GM21515 (cell line): ENCODE results near the gene ZNF490.
"Not testable (repeated sequence)": the region's sequence is repeated elsewhere in the genome, so short reads cannot be mapped to it uniquely, and the experiment has no call there.

ENCODE experiments used
- ATAC-seq: cut with Tn5 transposase; IDR thresholded peaks from one replicate; pipeline ENCODE4 v1.9.1; 2021; ENCODE audit not compliant: unreplicated experiment

ZNF490 gene

GRCh38 chr19:12623361-12624031, 12.9 kb upstream of the ZNF490 start:
- ATAC-seq: no peak

GRCh38 chr19:12621253-12622024, 10.8 kb upstream of the ZNF490 start:
- not testable (repeated sequence) for ATAC-seq

GRCh38 chr19:12617646-12618045, 7.0 kb upstream of the ZNF490 start:
- no peak for ATAC-seq

GRCh38 chr19:12611361-12611699, 717 bp upstream of the ZNF490 start:
- no peak for ATAC-seq

GRCh38 chr19:12607631-12608030, 3.0 kb downstream of the ZNF490 start:
- ATAC-seq: no peak

- ATAC-seq: no peak
These were observed 3.8 kb downstream of the ZNF490 start for GRCh38 chr19:12606796-12607195.

- ATAC-seq: peak; percentile 52
These were observed 6.9 kb downstream of the ZNF490 start for GRCh38 chr19:12603714-12604113.

- ATAC-seq: no peak
These were observed 13.0 kb downstream of the ZNF490 start for GRCh38 chr19:12597594-12597993.

- no peak for ATAC-seq
These were observed 13.6 kb downstream of the ZNF490 start for GRCh38 chr19:12596927-12597548.

- no peak for ATAC-seq
These were observed 14.1 kb downstream of the ZNF490 start for GRCh38 chr19:12596485-12596884.

- no peak for ATAC-seq
These were observed 29.5 kb downstream of the ZNF490 start for GRCh38 chr19:12581100-12581499.

GRCh38 chr19:12580180-12580694, 30.4 kb downstream of the ZNF490 start:
- ATAC-seq: no peak

- no peak for ATAC-seq
These were observed 32.0 kb downstream of the ZNF490 start for GRCh38 chr19:12578641-12579040.

GRCh38 chr19:12574036-12574435, 36.6 kb downstream of the ZNF490 start:
- ATAC-seq: no peak

- ATAC-seq: no peak
These were observed 42.7 kb downstream of the ZNF490 start for GRCh38 chr19:12567951-12568350.

GRCh38 chr19:12566380-12566779, 44.2 kb downstream of the ZNF490 start:
- ATAC-seq: not testable (repeated sequence)

GRCh38 chr19:12564016-12564664, 46.5 kb downstream of the ZNF490 start:
- no peak for ATAC-seq

- ATAC-seq: no peak
These were observed 55.1 kb downstream of the ZNF490 start for GRCh38 chr19:12555456-12555930.

- peak; percentile 95 for ATAC-seq
These were observed 59.4 kb downstream of the ZNF490 start, which contains the start of gene ZNF564 for GRCh38 chr19:12551060-12551832. Gene ZNF564, minus strand, starts transcription at chr19:12551482. Its CDS starts 150 bp downstream, at chr19:12551332.

GRCh38 chr19:12546903-12547302, 63.7 kb downstream of the ZNF490 start:
- no peak for ATAC-seq
